Body of pancreas (tissue), 4 donors: ENCODE measurements around the gene AHCYL2. TPM values are rescaled to one million over a fixed set of nuclear protein-coding genes. Genes with fewer than 3 reads are reported as not detected.

Experiments
- ATAC-seq: fragments of 150-250 bp; one replicate; pipeline ENCODE4 v1.9.1; 2016
- DNase-seq, 4 donors: peaks; one replicate each; pipeline ENCODE4 v3.0.0-alpha.2; 2019
- H3K27ac ChIP-seq, 4 donors: fragments of 200-600 bp; sonication (generic); 1 replicate in 3 of 4; 2 replicates in 1 of 4; pipeline versions ENCODE4 v1.5.1 to v1.6.1; 2016 to 2019; ENCODE audit warnings: mild to moderate bottlenecking in 1 of 4, mixed read lengths in 1 of 4, moderate library complexity in 1 of 4
- H3K27me3 ChIP-seq, 2 donors: fragments of 200-600 bp; sonication (generic); one replicate each; pipeline ENCODE4 v1.6.0; 2016; ENCODE audit warnings: mild to moderate bottlenecking in 1 of 2
- H3K36me3 ChIP-seq, 2 donors: fragments of 200-600 bp; sonication (generic); replicated peaks in 1 of 2; 2 replicates each; pipeline ENCODE4 v1.5.1; 2016; ENCODE audit warnings: low read depth in 2 of 2; ENCODE audit not compliant: insufficient read depth in 1 of 2
- H3K4me1 ChIP-seq: fragments of 200-600 bp; sonication (generic); one replicate; pipeline ENCODE4 v1.6.0; 2016
- H3K4me3 ChIP-seq, 2 donors: fragments of 200-600 bp; sonication (generic); 1 replicate in 1 of 2; 2 replicates in 1 of 2; pipeline ENCODE4 v1.5.1; 2016 to 2019
- H3K9me3 ChIP-seq, 3 donors: fragments of 200-600 bp; sonication (generic); 1 replicate in 2 of 3; 2 replicates in 1 of 3; pipeline ENCODE4 v1.5.1; 2016
- POLR2A ChIP-seq, 3 donors: fragments of 450-650 bp; IDR thresholded peaks; one replicate each; pipeline ENCODE4 v1.6.1; 2016; ENCODE audit warnings: antibody characterized with exemption in 3 of 3, mild to moderate bottlenecking in 2 of 3
- WGBS, 2 donors: methylation state at CpG; one replicate each; pipeline ENCODE4 v1.1.5; 2017; 5-methylcytosine and 5-hydroxymethylcytosine counted together
- intact Hi-C: fragments of 100-400 bp; cut with DNase I; formaldehyde crosslinking; loops from one replicate; pipeline ENCODE4 v1.15.1; 2023
- total RNA-seq, 2 donors: library from RNA; depleted of rRNA; stranded (reverse); fragments of >200 nt; gene quantifications; one replicate each; pipeline ENCODE4 v1.1.0, GENCODE V29; 2016
- TF ChIP-seq, protein P1 (sequence below), 7 experiments: fragments of 450-650 bp in 4 of 7; fragments of 200-600 bp in 3 of 7; sonication (generic) in 3 of 7; IDR thresholded peaks; one replicate each; pipeline ENCODE4 v1.5.1; 2016 to 2019; ENCODE audit warnings: antibody characterized with exemption in 7 of 7

Gene AHCYL2
- total RNA-seq, 2 donors from 2014 or later: 9.3 to 51.4 TPM

DNA sequence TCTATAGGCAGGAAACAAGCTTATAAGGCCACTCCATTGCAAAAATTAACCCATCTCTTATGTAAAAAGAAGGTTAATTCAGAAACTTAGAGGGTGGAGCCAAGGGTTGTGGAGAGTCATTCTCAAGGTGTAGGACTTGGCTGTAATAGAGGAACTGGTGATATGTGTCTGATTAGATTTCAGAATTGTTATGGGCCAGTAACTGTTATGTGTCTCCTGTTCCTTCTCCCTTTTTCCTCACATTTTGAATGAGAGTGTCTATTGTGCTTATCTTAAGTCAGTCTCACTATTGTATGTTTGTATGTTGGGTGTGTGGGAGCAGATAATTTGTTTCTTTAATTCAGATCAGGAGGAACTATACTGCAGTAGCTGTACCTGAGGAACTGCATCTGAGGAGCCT, 49.1 kb downstream of the AHCYL2 start:
- ATAC-seq (no peak), DNase-seq (no peak)
- Histone ChIP-seq H3K27me3 (no peaks in the 10 kb centered on the region), H3K4me1 (peaks cover 5% of the 10 kb centered on the region), H3K4me3 (no peak overlapping the region), H3K9me3 (no peaks in the 10 kb centered on the region), H3K27ac (no peak overlapping the region), H3K36me3 (no peaks in the 10 kb centered on the region)
- no peak for TF ChIP-seq POLR2A (IDR thresholded peaks at IDR 0.05)
- TF ChIP-seq, protein P1, sequence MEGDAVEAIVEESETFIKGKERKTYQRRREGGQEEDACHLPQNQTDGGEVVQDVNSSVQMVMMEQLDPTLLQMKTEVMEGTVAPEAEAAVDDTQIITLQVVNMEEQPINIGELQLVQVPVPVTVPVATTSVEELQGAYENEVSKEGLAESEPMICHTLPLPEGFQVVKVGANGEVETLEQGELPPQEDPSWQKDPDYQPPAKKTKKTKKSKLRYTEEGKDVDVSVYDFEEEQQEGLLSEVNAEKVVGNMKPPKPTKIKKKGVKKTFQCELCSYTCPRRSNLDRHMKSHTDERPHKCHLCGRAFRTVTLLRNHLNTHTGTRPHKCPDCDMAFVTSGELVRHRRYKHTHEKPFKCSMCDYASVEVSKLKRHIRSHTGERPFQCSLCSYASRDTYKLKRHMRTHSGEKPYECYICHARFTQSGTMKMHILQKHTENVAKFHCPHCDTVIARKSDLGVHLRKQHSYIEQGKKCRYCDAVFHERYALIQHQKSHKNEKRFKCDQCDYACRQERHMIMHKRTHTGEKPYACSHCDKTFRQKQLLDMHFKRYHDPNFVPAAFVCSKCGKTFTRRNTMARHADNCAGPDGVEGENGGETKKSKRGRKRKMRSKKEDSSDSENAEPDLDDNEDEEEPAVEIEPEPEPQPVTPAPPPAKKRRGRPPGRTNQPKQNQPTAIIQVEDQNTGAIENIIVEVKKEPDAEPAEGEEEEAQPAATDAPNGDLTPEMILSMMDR (IDR thresholded peaks at IDR 0.05): no peak
- intact Hi-C loops: no loop called here

DNA sequence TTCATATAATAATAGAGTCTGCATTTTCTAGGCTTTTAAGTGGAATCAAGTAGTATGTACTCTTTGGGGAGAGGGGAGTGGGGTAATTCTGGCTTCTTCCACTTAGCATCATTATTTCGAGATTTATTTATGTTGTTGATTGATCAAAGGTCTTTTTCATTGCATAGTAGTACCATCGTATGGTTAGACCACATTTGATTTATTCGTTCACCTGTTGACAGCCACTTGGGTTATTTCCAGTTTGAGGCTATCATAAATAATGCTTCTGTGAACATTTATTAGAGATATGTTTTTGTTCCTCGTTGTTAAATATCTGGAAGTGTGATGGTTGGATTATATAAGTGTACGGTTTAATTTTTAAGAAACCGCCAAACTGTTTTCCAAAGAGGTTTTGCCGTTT, 52.8 kb downstream of the AHCYL2 start:
- Histone ChIP-seq H3K9me3 (no peaks in the 10 kb centered on the region), H3K36me3 (no peaks in the 10 kb centered on the region), H3K4me3 (no peak overlapping the region), H3K27ac (no peak overlapping the region), H3K4me1 (no peaks in the 10 kb centered on the region), H3K27me3 (no peaks in the 10 kb centered on the region)
- ATAC-seq: no peak
- intact Hi-C loops: no loop called here
- TF ChIP-seq, protein P1 (IDR thresholded peaks at IDR 0.05): no peak
- TF ChIP-seq POLR2A (IDR thresholded peaks at IDR 0.05): no peak
- DNase-seq: no peak
- WGBS, 2 donors: 52 to 54% methylated on average over 7 of the region's 7 CpGs

DNA sequence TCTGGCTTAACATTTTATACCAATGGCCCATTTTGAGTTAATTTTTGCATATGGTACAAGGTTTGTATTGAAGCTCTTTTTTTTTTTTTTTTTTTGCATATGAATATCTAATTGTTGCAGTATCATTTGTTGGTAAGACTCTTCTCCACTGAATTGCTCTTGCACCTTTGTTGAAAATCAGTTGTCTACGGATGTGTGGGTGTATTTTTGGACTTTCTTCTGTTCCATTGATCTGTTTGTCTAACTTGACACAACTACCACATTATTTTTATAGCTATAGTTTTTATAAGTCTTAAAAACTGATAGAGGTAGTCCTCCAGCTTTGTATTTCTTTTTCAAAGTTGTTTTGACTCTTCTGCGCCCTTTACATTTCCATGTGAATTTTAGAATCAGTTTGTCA, 53.9 kb downstream of the AHCYL2 start:
- TF ChIP-seq POLR2A (IDR thresholded peaks at IDR 0.05): no peak
- TF ChIP-seq, protein P1 (IDR thresholded peaks at IDR 0.05): no peak
- H3K27ac ChIP-seq: no peak overlapping the region
- H3K9me3 ChIP-seq: no peaks in the 10 kb centered on the region
- ATAC-seq (no peak), DNase-seq (no peak)
- intact Hi-C loops: no loop called here
- no peaks in the 10 kb centered on the region for H3K27me3 ChIP-seq
- H3K36me3 ChIP-seq: no peaks in the 10 kb centered on the region
- H3K4me3 ChIP-seq: no peak overlapping the region
- H3K4me1 ChIP-seq: peaks cover 5% of the 10 kb centered on the region
- WGBS, 2 donors: 89 to 98% methylated on average over 2 of the region's 2 CpGs

DNA sequence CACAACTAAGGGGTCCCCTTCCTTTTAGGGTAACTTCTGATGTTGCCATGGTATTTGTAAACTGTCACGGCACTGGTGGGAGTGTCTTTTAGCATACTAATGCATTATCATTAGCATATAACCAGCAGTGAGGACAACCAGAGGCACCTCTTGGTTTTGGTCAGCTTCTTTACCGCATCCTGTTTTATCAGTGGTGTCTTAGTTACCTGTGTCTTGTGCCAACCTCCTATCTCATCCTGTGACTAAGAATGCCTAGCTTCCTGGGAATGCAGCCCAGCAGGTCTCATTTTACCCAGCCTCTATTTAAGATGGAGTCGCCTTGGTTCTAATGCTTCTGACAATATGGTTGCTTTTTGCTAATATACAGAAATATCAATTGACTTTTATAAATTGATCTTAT, 54.9 kb downstream of the AHCYL2 start:
- H3K27me3 ChIP-seq: no peaks in the 10 kb centered on the region
- no peaks in the 10 kb centered on the region for H3K36me3 ChIP-seq
- no peak overlapping the region for H3K27ac ChIP-seq
- peaks cover 5% of the 10 kb centered on the region for H3K4me1 ChIP-seq
- intact Hi-C loops: no loop called here
- H3K4me3 ChIP-seq: no peak overlapping the region
- no peak for DNase-seq
- 79 to 81% methylated on average over 3 of the region's 3 CpGs for WGBS, 2 donors
- H3K9me3 ChIP-seq: no peaks in the 10 kb centered on the region
- no peak for ATAC-seq
- TF ChIP-seq, protein P1 (IDR thresholded peaks at IDR 0.05): no peak
- TF ChIP-seq POLR2A (IDR thresholded peaks at IDR 0.05): no peak

DNA sequence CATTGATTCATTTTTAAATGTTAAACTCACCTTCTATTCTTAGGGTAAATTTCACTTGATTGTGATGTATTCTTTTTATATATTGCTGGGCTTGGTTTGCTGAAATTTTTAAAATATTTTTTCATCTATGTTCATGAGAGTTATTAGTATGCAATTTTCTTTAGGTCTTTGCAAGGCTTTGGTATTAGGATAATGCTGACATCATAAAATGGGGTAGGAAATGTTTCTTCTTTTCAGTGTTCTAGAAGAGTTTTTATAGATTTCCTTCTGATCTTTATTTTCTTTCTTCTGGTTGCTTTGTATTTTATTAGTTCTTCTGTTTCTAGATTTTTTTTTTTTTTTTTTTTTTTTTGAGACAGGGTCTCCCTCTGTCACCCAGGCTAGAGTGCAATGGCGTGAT, 56.3 kb downstream of the AHCYL2 start:
- Histone ChIP-seq H3K9me3 (no peaks in the 10 kb centered on the region), H3K36me3 (no peaks in the 10 kb centered on the region), H3K27me3 (no peaks in the 10 kb centered on the region), H3K27ac (peak overlapping the region in 1 of 4 donors; percentile 72), H3K4me1 (peaks cover 18% of the 10 kb centered on the region), H3K4me3 (no peak overlapping the region)
- DNase-seq (no peak), ATAC-seq (no peak)
- 100% methylated on average over 1 of the region's 1 CpG for WGBS, 2 donors
- intact Hi-C loops: no loop called here
- no peak for TF ChIP-seq POLR2A (IDR thresholded peaks at IDR 0.05)
- TF ChIP-seq, protein P1 (IDR thresholded peaks at IDR 0.05): no peak
